H1 (cell line): ENCODE results near the gene CDH11. TPM values are rescaled to one million over a fixed set of nuclear protein-coding genes. Genes with fewer than 3 reads are reported as not detected.

ENCODE experiments used
- CTCF ChIA-PET: fragments of 300-600 bp; sonication (Branson Sonifier 250); formaldehyde crosslinking; loops from one replicate; lab custom pipeline; 2021; ENCODE audit not compliant: partially characterized antibody; lab: Charles Lee
- POLR2A ChIA-PET: fragments of 300-600 bp; sonication (Branson Sonifier 250); formaldehyde crosslinking; loops from one replicate; lab custom pipeline; 2021; ENCODE audit warnings: inconsistent platforms; ENCODE audit not compliant: partially characterized antibody; lab: Charles Lee
- DNase-seq, 2 experiments: peaks; one replicate each; pipeline versions ENCODE4 v3.0.0 to v3.0.0-alpha.2; 2010 to 2022; ENCODE audit warnings: low spot score in 2 of 2, low read depth in 1 of 2, mixed read lengths in 1 of 2
- FAIRE-seq: peaks from 2 replicates; lab custom pipeline; 2011; peaks lifted over from hg19 to GRCh38; lab: Jason Lieb, UNC
- H2AFZ ChIP-seq: 2 replicates; pipeline ENCODE4 v1.8.1; 2012; ENCODE audit warnings: low read length, inconsistent platforms
- H2AK5ac ChIP-seq: 2 replicates; pipeline ENCODE4 v1.6.1; 2013; ENCODE audit warnings: low read depth, low read length
- H2BK120ac ChIP-seq: replicated peaks from 2 replicates; pipeline ENCODE3; 2013; ENCODE audit warnings: low read depth, low read length, inconsistent platforms
- H2BK12ac ChIP-seq: 2 replicates; pipeline ENCODE4 v1.6.1; 2013; ENCODE audit warnings: low read depth, low read length
- H2BK15ac ChIP-seq: 2 replicates; pipeline ENCODE4 v1.6.1; 2013; ENCODE audit warnings: low read length
- H2BK20ac ChIP-seq: 2 replicates; pipeline ENCODE4 v1.6.1; 2013; ENCODE audit warnings: low read length
- H2BK5ac ChIP-seq: 2 replicates; pipeline ENCODE4 v1.6.1; 2013; ENCODE audit warnings: low read depth, low read length
- H3K14ac ChIP-seq: 2 replicates; pipeline ENCODE4 v1.6.1; 2013; ENCODE audit warnings: inconsistent platforms; ENCODE audit not compliant: insufficient read length
- H3K18ac ChIP-seq: 2 replicates; pipeline ENCODE4 v1.6.1; 2013; ENCODE audit warnings: low read length; ENCODE audit errors: extremely low read depth
- H3K23ac ChIP-seq: 2 replicates; pipeline ENCODE4 v1.6.1; 2013; ENCODE audit warnings: inconsistent platforms; ENCODE audit not compliant: insufficient read length
- H3K23me2 ChIP-seq: 2 replicates; pipeline ENCODE4 v1.6.1; 2013; ENCODE audit warnings: low read depth, low read length
- H3K27ac ChIP-seq: 2 replicates; pipeline ENCODE4 v1.6.1; 2011; ENCODE audit warnings: low read depth, low read length, inconsistent platforms
- H3K27me3 ChIP-seq, 4 experiments: replicated peaks in 1 of 4; 1 replicate in 1 of 4; 2 replicates in 3 of 4; pipeline versions ENCODE4 v1.6.1 to v1.8.1; 2011 to 2013; ENCODE audit warnings: low read length in 3 of 4, mild to moderate bottlenecking in 3 of 4, inconsistent platforms in 2 of 4, mixed read lengths in 2 of 4, moderate library complexity in 1 of 4; ENCODE audit not compliant: control insufficient read depth in 3 of 4, insufficient read depth in 3 of 4; ENCODE audit errors: extremely low read depth in 1 of 4
- H3K36me3 ChIP-seq, 4 experiments: 2 replicates each; pipeline versions ENCODE4 v1.6.1 to v1.8.1; 2011 to 2013; ENCODE audit warnings: mild to moderate bottlenecking in 4 of 4, low read length in 3 of 4, moderate library complexity in 2 of 4, control low read depth in 1 of 4, inconsistent platforms in 1 of 4; ENCODE audit not compliant: insufficient read depth in 4 of 4, control insufficient read depth in 2 of 4
- H3K4ac ChIP-seq: replicated peaks from 2 replicates; pipeline ENCODE3; 2013; ENCODE audit warnings: low read length, low read depth, mixed read lengths, inconsistent platforms; ENCODE audit not compliant: insufficient read length
- H3K4me1 ChIP-seq, 4 experiments: replicated peaks in 1 of 4; 1 replicate in 1 of 4; 2 replicates in 3 of 4; pipeline versions ENCODE4 v1.6.1 to v1.8.1; 2011 to 2013; ENCODE audit warnings: low read length in 3 of 4, inconsistent platforms in 2 of 4, mixed read lengths in 1 of 4; ENCODE audit not compliant: insufficient read depth in 4 of 4, control insufficient read depth in 3 of 4
- H3K4me2 ChIP-seq, 2 experiments: 2 replicates each; pipeline versions ENCODE4 v1.6.1 to v1.8.1; 2011 to 2013; ENCODE audit warnings: low read depth in 2 of 2, low read length in 2 of 2, control low read depth in 1 of 2, inconsistent platforms in 1 of 2, mild to moderate bottlenecking in 1 of 2; ENCODE audit not compliant: insufficient read depth in 1 of 2
- H3K4me3 ChIP-seq, 4 experiments: fragments of 200-600, 300-600 bp in 1 of 4; sonication (generic), shearing (Covaris generic), sonication (Bioruptor Twin) in 1 of 4; 2 replicates each; pipeline versions ENCODE4 v1.5.1 to v1.8.1; 2011 to 2016; ENCODE audit warnings: low read length in 4 of 4, low read depth in 3 of 4, control low read depth in 2 of 4, inconsistent platforms in 2 of 4, mild to moderate bottlenecking in 2 of 4, mixed read lengths in 1 of 4, moderate library complexity in 1 of 4; ENCODE audit not compliant: insufficient read depth in 2 of 4; ENCODE audit errors: extremely low read depth in 1 of 4
- H3K56ac ChIP-seq: replicated peaks from 2 replicates; pipeline ENCODE3; 2013; ENCODE audit warnings: low read depth, mild to moderate bottlenecking, mixed read lengths, low read length, inconsistent platforms; ENCODE audit not compliant: insufficient read length
- H3K79me1 ChIP-seq: 2 replicates; pipeline ENCODE4 v1.6.1; 2013; ENCODE audit warnings: low read depth, low read length, control low read depth
- H3K79me2 ChIP-seq, 2 experiments: 2 replicates each; pipeline versions ENCODE4 v1.6.1 to v1.8.1; 2012 to 2013; ENCODE audit warnings: low read length in 2 of 2, mild to moderate bottlenecking in 2 of 2, inconsistent platforms in 1 of 2; ENCODE audit not compliant: insufficient read depth in 2 of 2, control insufficient read depth in 1 of 2
- H3K9ac ChIP-seq, 4 experiments: replicated peaks in 1 of 4; 1 replicate in 1 of 4; 2 replicates in 3 of 4; pipeline versions ENCODE4 v1.6.1 to v1.8.1; 2011 to 2013; ENCODE audit warnings: low read depth in 3 of 4, low read length in 3 of 4, control low read depth in 2 of 4, mild to moderate bottlenecking in 2 of 4, moderate library complexity in 2 of 4, inconsistent platforms in 1 of 4; ENCODE audit errors: extremely low read depth in 1 of 4
- H3K9me3 ChIP-seq, 2 experiments: 2 replicates each; pipeline versions ENCODE4 v1.6.1 to v1.8.1; 2012 to 2013; ENCODE audit warnings: mild to moderate bottlenecking in 2 of 2, moderate library complexity in 2 of 2, control low read depth in 1 of 2, inconsistent platforms in 1 of 2, low read depth in 1 of 2, low read length in 1 of 2, mixed read lengths in 1 of 2; ENCODE audit not compliant: insufficient read depth in 2 of 2
- H4K20me1 ChIP-seq, 2 experiments: replicated peaks in 1 of 2; 2 replicates each; pipeline versions ENCODE3 to v1.8.1; 2011 to 2013; ENCODE audit warnings: inconsistent platforms in 2 of 2, low read length in 2 of 2, mild to moderate bottlenecking in 1 of 2; ENCODE audit not compliant: insufficient read depth in 2 of 2, control insufficient read depth in 1 of 2
- H4K5ac ChIP-seq: 2 replicates; pipeline ENCODE4 v1.6.1; 2013; ENCODE audit warnings: low read length, low read depth, mixed read lengths, inconsistent platforms; ENCODE audit not compliant: insufficient read length
- H4K8ac ChIP-seq: 2 replicates; pipeline ENCODE4 v1.8.0; 2013; ENCODE audit warnings: mild to moderate bottlenecking, moderate library complexity, low read length, inconsistent platforms; ENCODE audit not compliant: insufficient read depth; ENCODE audit errors: extremely low read depth
- H4K91ac ChIP-seq: replicated peaks from 2 replicates; pipeline ENCODE3; 2013; ENCODE audit warnings: low read length, mixed read lengths, inconsistent platforms; ENCODE audit not compliant: insufficient read length
- PHF8 ChIP-seq: fragments of 200-600 bp; sonication (generic); conservative IDR thresholded peaks from 2 replicates; pipeline ENCODE4 v1.7.1; 2012; ENCODE audit warnings: low read depth, mild to moderate bottlenecking, inconsistent platforms, low read length, moderate library complexity
- RXRA ChIP-seq: IDR thresholded peaks from 2 replicates; pipeline ENCODE4 v1.6.1; 2011; ENCODE audit warnings: low read depth, mild to moderate bottlenecking, low read length, moderate library complexity; ENCODE audit not compliant: insufficient read depth
- WGBS, 2 experiments: shearing (Covaris generic) in 1 of 2; methylation state at CpG; one replicate each; pipeline versions ENCODE4 v1.1.6 to v1.1.7; 2013 to 2015; ENCODE audit warnings: low lambda C conversion rate in 2 of 2, mixed read lengths in 2 of 2, inconsistent platforms in 1 of 2, low coverage in 1 of 2, missing lambda C conversion rate in 1 of 2; ENCODE audit not compliant: insufficient replicate concordance in 2 of 2, insufficient coverage in 1 of 2, insufficient read length in 1 of 2; ENCODE audit errors: extremely low coverage in 1 of 2, missing lambda C conversion rate in 1 of 2; 5-methylcytosine and 5-hydroxymethylcytosine counted together
- polyA plus RNA-seq, 7 experiments: library from polyadenylated mRNA; depleted of rRNA in 3 of 7; stranded (reverse) in 5 of 7; unstranded in 2 of 7; fragments of >200 nt in 5 of 7; fragments of 200-250 nt in 2 of 7; gene quantifications; 1 replicate in 5 of 7; 2 replicates in 1 of 7; 4 replicates in 1 of 7; pipeline versions ENCODE4 v1.2.1 to v1.2.3, GENCODE V29; 2011 to 2013; ENCODE audit warnings: missing spikeins in 2 of 7, mixed read lengths in 2 of 7
- total RNA-seq: library from RNA; stranded (reverse); fragmentation: NEBNext Ultra II Directional; extraction: Animal tissue kit (Norgen Biotek cat#: 25700); gene quantifications from 2 replicates; pipeline ENCODE4 v1.2.1, GENCODE V29; 2021

The CDH11 gene
- total and polyA plus RNA-seq, 2 of the 8 experiments (the other 6 are each of a cell fraction or from before 2014, with no cell fraction given) = 3.3 to 8.4 TPM

- ChIA-PET CTCF (interaction anchor here (0.8 kb wide), 1 partner anchor 27 kb away, joined by 3 read pairs; no protein-coding TSS in a partner anchor), POLR2A (no interaction called here)
- H3K4me1 ChIP-seq = no peaks in the 10 kb centered on the region
- H4K8ac ChIP-seq = no peak overlapping the region
- no peak overlapping the region for H2BK20ac ChIP-seq
- 86% methylated on average over 3 of the region's 3 CpGs; no CpG with 5 or more reads in 1 of the 2 experiments for WGBS, 2 experiments
- H3K4me3 ChIP-seq = no peak overlapping the region
- FAIRE-seq (no peak), DNase-seq (no peak)
- no peak for TF ChIP-seq RXRA
- TF ChIP-seq PHF8 = no peak
- no peaks in the 10 kb centered on the region for H4K20me1 ChIP-seq
- H3K27ac ChIP-seq = no peak overlapping the region
- H3K56ac ChIP-seq = no peak overlapping the region
- H3K9ac ChIP-seq = no peak overlapping the region
- H2BK120ac ChIP-seq = no peak overlapping the region
- H3K18ac ChIP-seq = no peak overlapping the region
- H2AK5ac ChIP-seq = no peak overlapping the region
- H2BK5ac ChIP-seq = no peak overlapping the region
- no peak overlapping the region for H3K14ac ChIP-seq
- no peak overlapping the region for H2BK12ac ChIP-seq
- H3K23ac ChIP-seq = peak overlapping the region; percentile 15
- H3K4ac ChIP-seq = no peak overlapping the region
- H2BK15ac ChIP-seq = no peak overlapping the region
- H3K4me2 ChIP-seq = no peak overlapping the region
- H4K91ac ChIP-seq = no peak overlapping the region
- no peaks in the 10 kb centered on the region for H3K79me2 ChIP-seq
- no peaks in the 10 kb centered on the region for H3K9me3 ChIP-seq
- no peaks in the 10 kb centered on the region for H3K23me2 ChIP-seq
- no peaks in the 10 kb centered on the region for H3K36me3 ChIP-seq
- no peak overlapping the region for H4K5ac ChIP-seq
- H2AFZ ChIP-seq = no peak overlapping the region
- no peaks in the 10 kb centered on the region for H3K79me1 ChIP-seq
- no peaks in the 10 kb centered on the region for H3K27me3 ChIP-seq
These were observed 164.6 kb downstream of the CDH11 start for GRCh38 chr16:64957246-64957645.
